ENCODE data around the gene DELE1. TPM values are rescaled to one million over a fixed set of nuclear protein-coding genes. Genes with fewer than 3 reads are reported as not detected.

Gene DELE1
- polyA plus RNA-seq, 1 donor, result 91.3 TPM

GRCh38 chr5:141958546-141959172 lies 35.0 kb downstream of the DELE1 start:
- DNase-seq, result no peak

- DNase-seq, result no peak
Measured at GRCh38 chr5:141960018-141960417, 36.3 kb downstream of the DELE1 start.

- DNase-seq, result peak; percentile 91
Measured at GRCh38 chr5:141960449-141961323, 37.0 kb downstream of the DELE1 start.

- DNase-seq, result no peak
Measured at GRCh38 chr5:141961466-141961865, 37.8 kb downstream of the DELE1 start.

- DNase-seq, result no peak
Measured at GRCh38 chr5:141963701-141964100, 40.0 kb downstream of the DELE1 start.

GRCh38 chr5:141965071-141965470 lies 41.4 kb downstream of the DELE1 start:
- no peak for DNase-seq

GRCh38 chr5:141966275-141966962 lies 42.7 kb downstream of the DELE1 start:
- DNase-seq, result no peak

- DNase-seq, result no peak
Measured at GRCh38 chr5:141966963-141967333, 43.3 kb downstream of the DELE1 start.

GRCh38 chr5:141968914-141969608 lies 45.4 kb downstream of the DELE1 start, which contains the start of gene RNF14:
TSS of gene RNF14 (plus strand) at chr5:141969105. CDS start at chr5:141973589, 4,484 bp downstream.
- DNase-seq, result peak; percentile 94

- no peak for DNase-seq
Measured at GRCh38 chr5:141969783-141970771, 46.4 kb downstream of the DELE1 start.

- no peak for DNase-seq
Measured at GRCh38 chr5:141973871-141974595, 50.4 kb downstream of the DELE1 start.

- DNase-seq, result no peak
Measured at GRCh38 chr5:141976176-141976575, 52.5 kb downstream of the DELE1 start.

- DNase-seq, result no peak
Measured at GRCh38 chr5:141978389-141978788, 54.7 kb downstream of the DELE1 start.

- DNase-seq, result no peak
Measured at GRCh38 chr5:141982626-141983025, 59.0 kb downstream of the DELE1 start.

GRCh38 chr5:141986072-141986471 lies 62.4 kb downstream of the DELE1 start:
- no peak for DNase-seq

GRCh38 chr5:141989720-141990119 lies 66.0 kb downstream of the DELE1 start:
- DNase-seq, result no peak

Measured in hindlimb muscle (tissue), 1 donor.